NCI-H2081 treated with DMSO at 0.1 percent for 48 hours (cell line): Measurements from ENCODE around the gene IL22RA1.

Experiments used
- DNase-seq: peaks from one replicate; lab custom pipeline; 2025; lab: John Stamatoyannopoulos, UW

The IL22RA1 gene

GRCh38 chr1:24138476-24139221 is 4.3 kb downstream of the IL22RA1 start:
- no peak for DNase-seq

GRCh38 chr1:24136956-24137539 is 5.9 kb downstream of the IL22RA1 start:
- DNase-seq, result no peak

- no peak for DNase-seq
Measured at GRCh38 chr1:24134376-24134775, 8.6 kb downstream of the IL22RA1 start.

GRCh38 chr1:24133819-24134218 is 9.1 kb downstream of the IL22RA1 start:
- no peak for DNase-seq

GRCh38 chr1:24130385-24130784 is 12.6 kb downstream of the IL22RA1 start:
- no peak for DNase-seq

GRCh38 chr1:24127801-24128363 is 15.1 kb downstream of the IL22RA1 start:
- no peak for DNase-seq

- DNase-seq, result no peak
Measured at GRCh38 chr1:24127134-24127800, 15.7 kb downstream of the IL22RA1 start.

- DNase-seq, result no peak
Measured at GRCh38 chr1:24126672-24127023, 16.3 kb downstream of the IL22RA1 start.

GRCh38 chr1:24126018-24126671 is 16.8 kb downstream of the IL22RA1 start:
- DNase-seq, result no peak

- DNase-seq, result no peak
Measured at GRCh38 chr1:24125456-24125855, 17.5 kb downstream of the IL22RA1 start.

GRCh38 chr1:24124980-24125379 is 18.0 kb downstream of the IL22RA1 start:
- no peak for DNase-seq

GRCh38 chr1:24123611-24124010 is 19.3 kb downstream of the IL22RA1 start:
- DNase-seq, result no peak

- no peak for DNase-seq
Measured at GRCh38 chr1:24122776-24123175, 20.2 kb downstream of the IL22RA1 start.

GRCh38 chr1:24121406-24121805 is 21.5 kb downstream of the IL22RA1 start:
- no peak for DNase-seq

- no peak for DNase-seq
Measured at GRCh38 chr1:24120965-24121364, 22.0 kb downstream of the IL22RA1 start.

- no peak for DNase-seq
Measured at GRCh38 chr1:24119859-24120756, 22.8 kb downstream of the IL22RA1 start.

GRCh38 chr1:24119489-24119858 is 23.5 kb downstream of the IL22RA1 start:
- DNase-seq, result no peak

- no peak for DNase-seq
Measured at GRCh38 chr1:24118410-24119242, 24.3 kb downstream of the IL22RA1 start.

- DNase-seq, result no peak
Measured at GRCh38 chr1:24117722-24118409, 25.1 kb downstream of the IL22RA1 start.

GRCh38 chr1:24117132-24117531 is 25.8 kb downstream of the IL22RA1 start:
- DNase-seq, result no peak
